ENCODE results near the gene ULK1.

The ULK1 gene

DNA sequence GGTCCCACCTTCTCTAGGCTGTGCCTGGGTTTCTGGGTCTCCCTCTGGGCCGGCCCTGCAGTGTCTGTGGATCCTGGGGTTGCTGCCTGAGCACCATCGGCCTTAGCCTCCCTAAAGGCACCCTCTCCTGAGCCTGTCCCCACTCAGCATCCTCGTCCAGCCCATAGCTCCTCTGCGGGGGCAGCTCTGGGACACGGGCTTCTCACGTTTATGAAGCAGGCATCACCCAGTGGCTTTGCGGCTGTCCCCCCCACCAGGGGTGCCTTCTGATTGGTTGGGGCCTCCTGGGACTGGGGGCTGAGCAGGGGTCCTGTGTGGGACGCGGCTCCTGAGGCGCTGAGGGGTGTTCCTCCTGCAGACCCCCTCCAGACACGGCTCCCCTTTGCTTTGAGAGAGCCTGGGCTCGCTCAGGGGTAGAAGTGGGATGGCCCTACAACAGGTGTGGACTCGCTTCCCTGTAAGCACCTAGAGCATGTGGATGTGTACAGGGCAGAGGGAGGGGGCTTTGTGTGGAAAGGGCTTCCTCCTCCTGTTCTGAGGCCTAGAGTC lies 10.7 kb downstream of the ULK1 start:
- no peaks in the 10 kb centered on the region for H3K27me3 ChIP-seq (ENCODE audit: control insufficient read depth in 1 of 2, insufficient read depth in 1 of 2, low read length in 2 of 2)
- peaks cover 7 to 93% of the 10 kb centered on the region in 2 experiments for H3K36me3 ChIP-seq (ENCODE audit: control insufficient read depth in 1 of 2, insufficient read depth in 2 of 2, low read depth in 1 of 2, low read length in 2 of 2)
- no peaks in the 10 kb centered on the region for H3K9me3 ChIP-seq (ENCODE audit: control insufficient read depth, low read length)
- H3K4me1 ChIP-seq (ENCODE audit: control insufficient read depth, insufficient read depth, low read depth, low read length): peaks cover 22% of the 10 kb centered on the region
- H4K91ac ChIP-seq (ENCODE audit: low read length): no peak overlapping the region
- DNase-seq: no peak
- 90% methylated on average over 13 of the region's 13 CpGs for WGBS
- no peak overlapping the region for H3K27ac ChIP-seq (ENCODE audit: low read length, poor library complexity, severe bottlenecking)
- no peak overlapping the region for H2AFZ ChIP-seq (ENCODE audit: low read depth, low read length)
- H4K8ac ChIP-seq (ENCODE audit: low read length): no peak overlapping the region
- no peak overlapping the region for H3K18ac ChIP-seq (ENCODE audit: low read depth in 1 of 2, low read length in 2 of 2)
- H3K4me3 ChIP-seq (ENCODE audit: insufficient read depth in 1 of 2, low read depth in 1 of 2, low read length in 2 of 2): no peak overlapping the region
- no peak overlapping the region for H3K4ac ChIP-seq (ENCODE audit: low read depth in 1 of 2, low read length in 2 of 2)
- no peak overlapping the region for H3K23ac ChIP-seq (ENCODE audit: low read length in 2 of 2)
- no peak overlapping the region for H2BK5ac ChIP-seq (ENCODE audit: low read depth, low read length, poor library complexity, severe bottlenecking)
- H3K4me2 ChIP-seq (ENCODE audit: low read length, poor library complexity, severe bottlenecking): no peak overlapping the region
- H2BK120ac ChIP-seq (ENCODE audit: low read depth, low read length): no peak overlapping the region
- H3K9ac ChIP-seq (ENCODE audit: low read length): no peak overlapping the region
- no peak overlapping the region for H2AK5ac ChIP-seq (ENCODE audit: low read length, severe bottlenecking)
- no peak overlapping the region for H3K14ac ChIP-seq (ENCODE audit: low read length in 2 of 2)
- H3K79me1 ChIP-seq (replicated peaks; ENCODE audit: low read length, poor library complexity, severe bottlenecking): peaks cover 76% of the 10 kb centered on the region
- no peak overlapping the region for H2BK15ac ChIP-seq (ENCODE audit: low read depth, poor library complexity, severe bottlenecking)
- no peak overlapping the region for H2BK12ac ChIP-seq (ENCODE audit: low read length in 2 of 2)

DNA sequence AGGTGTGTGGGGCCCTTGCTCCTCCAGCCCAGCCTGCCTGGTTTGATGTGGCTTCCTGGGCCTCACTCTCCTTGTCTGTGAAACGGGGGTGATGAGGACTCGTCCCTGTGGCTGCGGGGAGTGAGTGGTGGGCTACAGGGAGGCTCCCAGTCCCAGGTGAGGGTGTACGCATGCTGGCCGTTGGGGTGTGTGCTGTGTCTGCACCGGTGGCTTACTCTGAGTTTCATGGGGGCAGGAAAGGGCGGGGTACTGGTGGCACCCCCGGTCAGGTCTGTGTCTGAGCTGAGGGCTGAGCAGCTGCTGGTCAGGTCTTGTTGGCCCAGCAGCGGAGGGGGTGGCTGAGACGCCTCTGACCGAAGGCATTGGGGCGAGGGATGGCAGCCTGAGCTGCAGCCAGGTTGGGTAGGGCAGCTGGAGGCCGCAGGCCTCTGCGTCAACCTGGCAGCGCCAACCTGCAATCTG lies 11.2 kb downstream of the ULK1 start:
- H3K36me3 ChIP-seq (ENCODE audit: control insufficient read depth in 1 of 2, insufficient read depth in 2 of 2, low read depth in 1 of 2, low read length in 2 of 2): peaks cover 12 to 93% of the 10 kb centered on the region in 2 experiments
- H4K8ac ChIP-seq (ENCODE audit: low read length): no peak overlapping the region
- H3K4me3 ChIP-seq (ENCODE audit: insufficient read depth in 1 of 2, low read depth in 1 of 2, low read length in 2 of 2): no peak overlapping the region
- H2AK5ac ChIP-seq (ENCODE audit: low read length, severe bottlenecking): no peak overlapping the region
- H4K91ac ChIP-seq (ENCODE audit: low read length): no peak overlapping the region
- no peak overlapping the region for H3K4ac ChIP-seq (ENCODE audit: low read depth in 1 of 2, low read length in 2 of 2)
- 97% methylated on average over 15 of the region's 15 CpGs for WGBS
- DNase-seq: no peak
- no peak overlapping the region for H2BK15ac ChIP-seq (ENCODE audit: low read depth, poor library complexity, severe bottlenecking)
- no peak overlapping the region for H2BK5ac ChIP-seq (ENCODE audit: low read depth, low read length, poor library complexity, severe bottlenecking)
- H2AFZ ChIP-seq (ENCODE audit: low read depth, low read length): no peak overlapping the region
- H3K27me3 ChIP-seq (ENCODE audit: control insufficient read depth in 1 of 2, insufficient read depth in 1 of 2, low read length in 2 of 2): no peaks in the 10 kb centered on the region
- H3K9ac ChIP-seq (ENCODE audit: low read length): no peak overlapping the region
- H3K27ac ChIP-seq (ENCODE audit: low read length, poor library complexity, severe bottlenecking): no peak overlapping the region
- no peak overlapping the region for H3K18ac ChIP-seq (ENCODE audit: low read depth in 1 of 2, low read length in 2 of 2)
- H3K14ac ChIP-seq (ENCODE audit: low read length in 2 of 2): no peak overlapping the region
- H3K4me2 ChIP-seq (ENCODE audit: low read length, poor library complexity, severe bottlenecking): no peak overlapping the region
- no peak overlapping the region for H2BK120ac ChIP-seq (ENCODE audit: low read depth, low read length)
- no peak overlapping the region for H3K23ac ChIP-seq (ENCODE audit: low read length in 2 of 2)
- peaks cover 22% of the 10 kb centered on the region for H3K4me1 ChIP-seq (ENCODE audit: control insufficient read depth, insufficient read depth, low read depth, low read length)
- H3K9me3 ChIP-seq (ENCODE audit: control insufficient read depth, low read length): no peaks in the 10 kb centered on the region
- H3K79me1 ChIP-seq (replicated peaks; ENCODE audit: low read length, poor library complexity, severe bottlenecking): peaks cover 72% of the 10 kb centered on the region
- H2BK12ac ChIP-seq (ENCODE audit: low read length in 2 of 2): no peak overlapping the region

DNA sequence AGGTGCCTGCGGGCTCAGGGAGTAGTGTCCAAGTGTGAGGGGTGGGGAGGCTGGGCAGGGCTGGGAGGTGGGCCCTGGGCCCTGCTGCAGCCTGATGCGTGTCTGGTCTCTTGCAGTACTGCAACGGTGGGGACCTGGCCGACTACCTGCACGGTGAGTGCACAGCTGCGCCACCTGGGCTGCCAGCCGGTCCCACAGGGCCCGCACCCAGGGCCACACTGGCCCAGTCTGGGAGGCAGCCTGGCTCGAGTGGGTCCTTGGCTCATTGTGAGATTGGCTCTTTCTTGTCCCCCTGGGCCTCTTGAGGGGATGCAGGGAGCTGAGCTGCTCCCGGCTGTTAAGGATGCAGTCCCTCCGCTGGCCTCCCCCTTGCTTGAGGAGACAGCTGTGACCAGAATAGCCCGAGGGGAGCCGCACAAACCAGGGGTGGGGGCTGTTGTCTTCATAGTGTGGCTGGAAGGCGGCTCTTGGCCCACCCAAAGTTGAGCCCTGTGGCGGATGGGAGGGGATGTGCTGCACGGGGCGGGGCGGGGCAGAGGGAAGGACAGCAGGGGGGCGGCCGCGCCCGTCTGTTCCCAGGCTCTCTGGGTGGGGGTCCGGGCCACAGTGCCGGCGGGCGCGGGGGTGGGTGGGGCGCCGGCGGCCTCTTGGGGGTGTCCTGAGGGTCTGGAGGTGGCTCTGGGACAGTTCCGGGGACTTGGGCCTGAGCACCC lies 13.1 kb downstream of the ULK1 start:
- H3K4me1 ChIP-seq (ENCODE audit: control insufficient read depth, insufficient read depth, low read depth, low read length): peaks cover 34% of the 10 kb centered on the region
- 95% methylated on average over 19 of the region's 31 CpGs for WGBS
- no peak for DNase-seq

DNA sequence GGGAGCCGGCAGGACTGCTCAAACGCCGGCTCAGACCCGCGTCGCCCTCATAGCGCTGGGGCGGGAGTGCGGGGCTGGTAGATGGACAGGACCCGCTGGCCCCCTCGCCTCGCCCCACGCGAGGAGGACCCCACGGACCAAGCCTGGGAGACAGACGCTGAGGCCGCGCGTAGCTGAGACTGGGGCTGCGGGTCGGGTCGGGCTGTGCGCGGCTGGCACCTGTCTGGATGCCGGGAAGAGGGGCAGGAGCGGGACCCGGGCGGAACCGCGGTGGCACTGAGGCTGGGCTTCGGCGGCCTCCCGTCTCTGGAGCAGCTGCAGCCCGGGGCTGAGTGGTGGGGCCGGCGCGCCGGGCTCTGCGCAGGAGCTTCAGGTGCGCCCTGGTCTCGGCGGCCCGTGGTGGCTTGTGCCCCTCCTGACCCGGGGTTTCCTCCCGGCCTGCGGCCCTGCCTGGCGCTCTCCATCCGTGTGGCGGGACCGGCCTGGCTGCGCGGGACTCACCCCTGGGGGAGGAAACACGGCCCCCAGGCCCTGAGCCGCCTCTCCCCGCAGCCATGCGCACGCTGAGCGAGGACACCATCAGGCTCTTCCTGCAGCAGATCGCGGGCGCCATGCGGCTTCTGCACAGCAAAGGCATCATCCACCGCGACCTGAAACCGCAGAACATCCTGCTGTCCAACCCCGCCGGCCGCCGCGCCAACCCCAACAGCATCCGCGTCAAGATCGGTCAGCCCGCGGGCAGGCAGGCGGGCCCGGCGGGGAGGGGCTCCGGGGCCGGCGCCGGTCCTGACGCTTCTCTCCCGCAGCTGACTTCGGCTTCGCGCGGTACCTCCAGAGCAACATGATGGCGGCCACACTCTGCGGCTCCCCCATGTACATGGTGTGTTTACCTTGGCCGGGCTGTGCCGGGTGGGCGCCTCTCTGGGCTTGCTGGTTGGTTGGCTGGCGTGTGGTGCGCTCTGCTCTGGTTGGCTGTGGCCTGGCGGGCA lies 14.0 kb downstream of the ULK1 start:
- Histone ChIP-seq H3K36me3 (ENCODE audit: control insufficient read depth in 1 of 2, insufficient read depth in 2 of 2, low read depth in 1 of 2, low read length in 2 of 2) (peaks cover 28 to 92% of the 10 kb centered on the region in 2 experiments), H3K79me1 (replicated peaks; ENCODE audit: low read length, poor library complexity, severe bottlenecking) (peaks cover 55% of the 10 kb centered on the region), H2AK5ac (ENCODE audit: low read length, severe bottlenecking) (no peak overlapping the region), H3K4ac (ENCODE audit: low read depth in 1 of 2, low read length in 2 of 2) (no peak overlapping the region), H3K4me3 (ENCODE audit: insufficient read depth in 1 of 2, low read depth in 1 of 2, low read length in 2 of 2) (no peak overlapping the region), H3K27me3 (ENCODE audit: control insufficient read depth in 1 of 2, insufficient read depth in 1 of 2, low read length in 2 of 2) (no peaks in the 10 kb centered on the region), H2BK15ac (ENCODE audit: low read depth, poor library complexity, severe bottlenecking) (no peak overlapping the region), H3K9ac (ENCODE audit: low read length) (no peak overlapping the region), H3K4me1 (ENCODE audit: control insufficient read depth, insufficient read depth, low read depth, low read length) (peaks cover 35% of the 10 kb centered on the region), H2BK12ac (ENCODE audit: low read length in 2 of 2) (no peak overlapping the region), H3K9me3 (ENCODE audit: control insufficient read depth, low read length) (no peaks in the 10 kb centered on the region), H2BK5ac (ENCODE audit: low read depth, low read length, poor library complexity, severe bottlenecking) (no peak overlapping the region), H3K14ac (ENCODE audit: low read length in 2 of 2) (no peak overlapping the region), H3K23ac (ENCODE audit: low read length in 2 of 2) (no peak overlapping the region), H2BK120ac (ENCODE audit: low read depth, low read length) (no peak overlapping the region), H3K27ac (ENCODE audit: low read length, poor library complexity, severe bottlenecking) (no peak overlapping the region), H4K91ac (ENCODE audit: low read length) (no peak overlapping the region), H3K4me2 (ENCODE audit: low read length, poor library complexity, severe bottlenecking) (no peak overlapping the region), H3K18ac (ENCODE audit: low read depth in 1 of 2, low read length in 2 of 2) (no peak overlapping the region), H4K8ac (ENCODE audit: low read length) (no peak overlapping the region), H2AFZ (ENCODE audit: low read depth, low read length) (no peak overlapping the region)
- 97% methylated on average over 95 of the region's 96 CpGs for WGBS
- DNase-seq: no peak

More for the DNA sequence above, 13.1 kb downstream of the ULK1 start:
- Histone ChIP-seq H3K36me3 (ENCODE audit: control insufficient read depth in 1 of 2, insufficient read depth in 2 of 2, low read depth in 1 of 2, low read length in 2 of 2) (peaks cover 28 to 95% of the 10 kb centered on the region in 2 experiments), H3K9ac (ENCODE audit: low read length) (no peak overlapping the region), H2BK120ac (ENCODE audit: low read depth, low read length) (no peak overlapping the region), H3K18ac (ENCODE audit: low read depth in 1 of 2, low read length in 2 of 2) (no peak overlapping the region), H3K4ac (ENCODE audit: low read depth in 1 of 2, low read length in 2 of 2) (no peak overlapping the region), H3K27me3 (ENCODE audit: control insufficient read depth in 1 of 2, insufficient read depth in 1 of 2, low read length in 2 of 2) (no peaks in the 10 kb centered on the region), H2BK12ac (ENCODE audit: low read length in 2 of 2) (no peak overlapping the region), H3K14ac (ENCODE audit: low read length in 2 of 2) (no peak overlapping the region), H3K4me2 (ENCODE audit: low read length, poor library complexity, severe bottlenecking) (no peak overlapping the region), H3K4me3 (ENCODE audit: insufficient read depth in 1 of 2, low read depth in 1 of 2, low read length in 2 of 2) (no peak overlapping the region), H3K23ac (ENCODE audit: low read length in 2 of 2) (no peak overlapping the region), H4K8ac (ENCODE audit: low read length) (no peak overlapping the region), H4K91ac (ENCODE audit: low read length) (no peak overlapping the region), H3K9me3 (ENCODE audit: control insufficient read depth, low read length) (no peaks in the 10 kb centered on the region), H2BK5ac (ENCODE audit: low read depth, low read length, poor library complexity, severe bottlenecking) (no peak overlapping the region), H2AK5ac (ENCODE audit: low read length, severe bottlenecking) (no peak overlapping the region), H2AFZ (ENCODE audit: low read depth, low read length) (no peak overlapping the region), H2BK15ac (ENCODE audit: low read depth, poor library complexity, severe bottlenecking) (no peak overlapping the region), H3K79me1 (replicated peaks; ENCODE audit: low read length, poor library complexity, severe bottlenecking) (peaks cover 59% of the 10 kb centered on the region), H3K27ac (ENCODE audit: low read length, poor library complexity, severe bottlenecking) (no peak overlapping the region)

All from mesenchymal stem cell (in vitro differentiated cells and primary cell).